Mesothelial cell of epicardium (in vitro differentiated cells): ENCODE results near the gene IGFBP7. TPM values are rescaled to one million over a fixed set of nuclear protein-coding genes. Genes with fewer than 3 reads are reported as not detected.
A peak's percentile ranks its signal among the peaks of the same experiment; 100 is the strongest.

ENCODE experiments used
- DNase-seq, 2 experiments: peaks; one replicate each; pipeline ENCODE4 v3.0.0; 2021; ENCODE audit warnings: low spot score in 2 of 2; ENCODE audit not compliant: unreplicated experiment in 2 of 2
- H3K27ac Mint-ChIP-seq: 2 replicates; pipeline ENCODE4 v1.8.0; 2021; ENCODE audit warnings: mixed read lengths
- H3K27me3 Mint-ChIP-seq: 2 replicates; pipeline ENCODE4 v1.8.0; 2021; ENCODE audit warnings: low read depth, mixed read lengths
- H3K36me3 Mint-ChIP-seq: 2 replicates; pipeline ENCODE4 v1.8.0; 2021; ENCODE audit warnings: mixed read lengths
- H3K4me1 Mint-ChIP-seq: 2 replicates; pipeline ENCODE4 v1.8.0; 2021; ENCODE audit warnings: mixed read lengths
- H3K4me3 Mint-ChIP-seq: 2 replicates; pipeline ENCODE4 v1.8.0; 2021; ENCODE audit warnings: mild to moderate bottlenecking, moderate library complexity, mixed read lengths
- H3K9me3 Mint-ChIP-seq: 2 replicates; pipeline ENCODE4 v1.8.0; 2021; ENCODE audit warnings: mixed read lengths
- CTCF ChIP-seq: fragments of 200-600 bp; sonication (generic); IDR thresholded peaks from one replicate; pipeline ENCODE4 v1.5.0; 2021; ENCODE audit warnings: antibody characterized with exemption; ENCODE audit not compliant: unreplicated experiment
- total RNA-seq: library from RNA; stranded (reverse); gene quantifications from 3 replicates; pipeline ENCODE4 v1.2.1, GENCODE V29; 2021

Gene IGFBP7
- total RNA-seq, 1 donor from 2014 or later: 114 TPM

GRCh38 chr4:57084360-57084759 lies 25.8 kb downstream of the IGFBP7 start:
- H3K4me3 Mint-ChIP-seq: no peak overlapping the region
- no peak overlapping the region for H3K27ac Mint-ChIP-seq
- peaks cover 12% of the 10 kb centered on the region for H3K9me3 Mint-ChIP-seq
- H3K27me3 Mint-ChIP-seq: no peaks in the 10 kb centered on the region
- DNase-seq: no peak
- peaks cover 30% of the 10 kb centered on the region for H3K4me1 Mint-ChIP-seq
- peaks cover 13% of the 10 kb centered on the region for H3K36me3 Mint-ChIP-seq
- no peak for TF ChIP-seq CTCF

- peaks cover 13% of the 10 kb centered on the region for H3K36me3 Mint-ChIP-seq
- no peak for TF ChIP-seq CTCF
- no peak overlapping the region for H3K4me3 Mint-ChIP-seq
- H3K4me1 Mint-ChIP-seq: peaks cover 43% of the 10 kb centered on the region
- H3K9me3 Mint-ChIP-seq: peaks cover 12% of the 10 kb centered on the region
- DNase-seq: no peak
- no peaks in the 10 kb centered on the region for H3K27me3 Mint-ChIP-seq
- H3K27ac Mint-ChIP-seq: peak overlapping the region; percentile 3
These were observed 27.1 kb downstream of the IGFBP7 start for GRCh38 chr4:57083090-57083489.

- no peaks in the 10 kb centered on the region for H3K27me3 Mint-ChIP-seq
- peaks cover 51% of the 10 kb centered on the region for H3K4me1 Mint-ChIP-seq
- peak overlapping the region; percentile 91 for H3K27ac Mint-ChIP-seq
- H3K36me3 Mint-ChIP-seq: peaks cover 13% of the 10 kb centered on the region
- no peak for TF ChIP-seq CTCF
- H3K4me3 Mint-ChIP-seq: no peak overlapping the region
- no peak for DNase-seq
- peaks cover 12% of the 10 kb centered on the region for H3K9me3 Mint-ChIP-seq
These were observed 28.2 kb downstream of the IGFBP7 start for GRCh38 chr4:57081651-57082621.

- H3K27ac Mint-ChIP-seq: peak overlapping the region; percentile 91
- H3K9me3 Mint-ChIP-seq: peaks cover 12% of the 10 kb centered on the region
- no peaks in the 10 kb centered on the region for H3K27me3 Mint-ChIP-seq
- no peak for DNase-seq
- no peak overlapping the region for H3K4me3 Mint-ChIP-seq
- peaks cover 12% of the 10 kb centered on the region for H3K36me3 Mint-ChIP-seq
- no peak for TF ChIP-seq CTCF
- peaks cover 58% of the 10 kb centered on the region for H3K4me1 Mint-ChIP-seq
These were observed 29.2 kb downstream of the IGFBP7 start for GRCh38 chr4:57080781-57081650.

- H3K27me3 Mint-ChIP-seq: no peaks in the 10 kb centered on the region
- peaks cover 78% of the 10 kb centered on the region for H3K4me1 Mint-ChIP-seq
- no peaks in the 10 kb centered on the region for H3K36me3 Mint-ChIP-seq
- H3K4me3 Mint-ChIP-seq: peak overlapping the region; percentile 20
- DNase-seq: peak in 1 of 2 experiments; percentile 40
- no peaks in the 10 kb centered on the region for H3K9me3 Mint-ChIP-seq
- peak overlapping the region; percentile 95 for H3K27ac Mint-ChIP-seq
- no peak for TF ChIP-seq CTCF
These were observed 31.3 kb downstream of the IGFBP7 start for GRCh38 chr4:57078685-57079521.
